Measurements from ENCODE around the gene AP1S2.

AP1S2 gene

DNA sequence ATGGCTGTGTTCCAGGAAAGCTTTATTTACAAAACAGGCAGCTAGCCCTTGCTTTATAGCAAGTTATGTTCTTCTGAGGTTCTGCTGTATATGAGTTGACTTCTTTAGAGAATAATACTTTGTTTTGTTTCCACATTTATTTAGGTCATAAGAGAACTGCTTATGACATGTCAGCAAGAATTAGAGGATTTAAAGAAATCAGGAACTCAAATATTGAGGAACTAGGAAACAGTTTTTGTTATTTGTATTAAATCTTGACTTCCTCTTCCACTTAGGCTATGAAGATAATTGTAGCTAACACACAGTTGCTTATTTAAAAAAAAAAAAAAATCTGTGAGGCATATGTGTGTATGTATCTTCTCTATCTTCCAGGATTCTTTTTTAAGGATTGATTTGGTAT, 50.0 kb downstream of the AP1S2 start:
- no peak for DNase-seq (ENCODE audit: low read depth)

DNA sequence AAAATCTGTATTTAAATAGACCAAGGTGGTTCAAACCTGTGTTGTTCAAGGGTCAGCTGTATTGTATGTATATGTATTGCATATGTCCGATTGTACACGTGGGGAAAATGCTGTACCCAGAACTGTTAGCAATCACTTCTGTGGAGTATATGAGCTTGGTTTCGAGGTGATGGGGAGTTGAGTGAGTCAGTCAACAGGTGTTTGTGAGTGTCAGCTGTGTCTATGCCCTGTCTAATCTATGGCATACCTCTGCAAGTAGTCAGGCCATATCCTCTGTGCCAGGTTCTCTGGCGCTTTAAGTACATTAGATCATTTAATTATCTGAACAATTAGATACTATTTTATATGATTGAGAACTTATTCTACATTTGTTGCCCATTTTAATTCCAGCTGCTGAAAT, 56.9 kb downstream of the AP1S2 start:
- no peak for DNase-seq (ENCODE audit: low read depth)

DNA sequence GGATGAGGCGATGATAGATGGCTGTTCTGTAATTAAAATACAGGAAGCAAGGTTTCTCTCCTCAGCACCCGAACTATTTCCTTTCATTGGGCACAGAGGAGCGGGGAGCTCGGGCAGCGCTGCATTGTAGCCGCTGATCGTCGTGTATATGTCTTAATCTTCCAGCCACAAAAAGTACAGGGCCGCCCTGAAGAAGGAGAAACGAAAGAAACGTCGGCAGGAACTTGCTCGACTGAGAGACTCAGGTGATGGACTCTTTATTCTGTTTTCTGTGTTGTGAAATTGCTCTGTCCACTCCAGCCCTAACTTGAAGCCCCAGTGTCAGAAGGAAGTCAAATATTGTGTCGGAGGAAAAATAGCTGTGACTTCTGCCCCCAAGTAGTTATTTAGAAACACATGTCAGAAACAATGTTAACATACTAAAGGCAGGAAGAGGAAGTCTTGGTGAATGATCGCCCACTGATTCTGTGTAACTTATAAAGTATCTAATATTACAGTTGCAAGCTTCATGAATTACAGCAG, 63.8 kb downstream of the AP1S2 start:
- DNase-seq (ENCODE audit: low read depth): no peak

DNA sequence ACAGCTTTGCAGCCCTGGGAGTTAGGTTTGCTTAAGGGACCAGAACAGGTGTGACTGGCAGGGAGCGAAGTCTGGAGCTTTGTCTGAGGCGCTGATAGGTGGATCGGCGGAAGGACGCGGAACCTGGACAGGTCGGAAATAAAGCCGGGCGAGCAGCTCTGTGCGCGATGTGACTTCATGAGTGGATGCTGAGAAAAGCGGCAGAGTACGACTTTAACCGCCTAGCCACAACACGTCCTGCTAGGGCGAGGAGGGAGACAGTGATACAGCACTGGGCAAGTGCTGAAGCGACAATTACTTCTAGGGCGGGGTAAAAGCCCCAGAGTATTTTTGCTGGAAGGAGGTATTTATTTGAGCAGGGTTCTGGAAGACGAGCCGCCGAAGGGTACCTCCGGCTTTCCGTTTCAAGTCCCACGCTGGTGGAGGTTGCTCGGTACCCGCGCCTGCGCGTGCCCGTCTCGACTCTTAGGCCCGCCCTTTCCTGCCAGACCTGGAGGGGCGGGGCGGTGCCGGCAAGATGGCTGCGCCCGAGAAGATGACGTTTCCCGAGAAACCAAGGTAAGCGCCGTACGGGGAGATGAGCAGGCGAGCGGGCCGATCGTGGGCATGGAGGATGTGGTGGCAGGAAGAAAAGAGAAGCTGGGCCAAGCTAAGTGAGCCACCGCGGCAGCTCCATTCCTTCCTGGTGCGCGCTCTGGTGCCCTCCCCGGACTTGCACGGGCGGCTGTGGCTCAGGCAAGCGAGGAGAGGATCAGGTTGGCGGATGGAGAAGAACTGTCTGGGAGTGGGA, 64.4 kb downstream of the AP1S2 start, which contains the start of gene ZRSR2:
Gene ZRSR2 (plus strand): TSS at position 506 of the 790 bp plus-strand sequence. CDS start 12 bp downstream, at position 518.
- DNase-seq (ENCODE audit: low read depth): peak; percentile 67

GRCh38 chrX:15786915-15787314, 67.7 kb downstream of the AP1S2 start:
- DNase-seq (ENCODE audit: low read depth): no peak

GRCh38 chrX:15785176-15785750, 69.3 kb downstream of the AP1S2 start:
- no peak for DNase-seq (ENCODE audit: low read depth)

- DNase-seq (ENCODE audit: low read depth): no peak
Observed at GRCh38 chrX:15781961-15782699, 72.5 kb downstream of the AP1S2 start.
